ENCODE data around the gene SEC16B. TPM values are rescaled to one million over a fixed set of nuclear protein-coding genes. Genes with fewer than 3 reads are reported as not detected.

Gene SEC16B
- total RNA-seq, 4 donors from 2014 or later = 4.7 to 16.9 (median 11.9) TPM

GRCh38 chr1:177920091-177920490, 49.8 kb downstream of the SEC16B start:
- Histone ChIP-seq H3K36me3 (no peaks in the 10 kb centered on the region), H3K4me1 (no peaks in the 10 kb centered on the region)
- TF ChIP-seq POLR2A (IDR thresholded peaks at IDR 0.05) (no peak), CTCF (IDR thresholded peaks at IDR 0.05) (no peak)

GRCh38 chr1:177915641-177916040, 54.2 kb downstream of the SEC16B start:
- Histone ChIP-seq H3K27me3 (no peaks in the 10 kb centered on the region), H3K4me3 (no peak overlapping the region)
- intact Hi-C loops (cut with DNase I; ENCODE audit: low total_unique reads) = no loop called here

More at GRCh38 chr1:177920091-177920490, 49.8 kb downstream of the SEC16B start:
- intact Hi-C loops (cut with DNase I; ENCODE audit: low total_unique reads) = no loop called here
- no peak for DNase-seq
- no peak overlapping the region for H3K4me3 ChIP-seq
- no peak overlapping the region for H3K27ac ChIP-seq
- no peaks in the 10 kb centered on the region for H3K27me3 ChIP-seq
- no peaks in the 10 kb centered on the region for H3K9me3 ChIP-seq

GRCh38 chr1:177914603-177915002, 55.3 kb downstream of the SEC16B start:
- Histone ChIP-seq H3K4me3 (no peak overlapping the region), H3K9me3 (no peaks in the 10 kb centered on the region), H3K4me1 (no peaks in the 10 kb centered on the region), H3K27me3 (no peaks in the 10 kb centered on the region), H3K27ac (no peak overlapping the region), H3K36me3 (no peaks in the 10 kb centered on the region)
- intact Hi-C loops (cut with DNase I; ENCODE audit: low total_unique reads) = no loop called here
- TF ChIP-seq POLR2A (IDR thresholded peaks at IDR 0.05) (no peak), CTCF (IDR thresholded peaks at IDR 0.05) (no peak)
- no peak for DNase-seq

More at GRCh38 chr1:177915641-177916040, 54.2 kb downstream of the SEC16B start:
- no peaks in the 10 kb centered on the region for H3K4me1 ChIP-seq
- TF ChIP-seq POLR2A (IDR thresholded peaks at IDR 0.05) = no peak
- TF ChIP-seq CTCF (IDR thresholded peaks at IDR 0.05) = no peak
- H3K36me3 ChIP-seq = no peaks in the 10 kb centered on the region
- no peaks in the 10 kb centered on the region for H3K9me3 ChIP-seq
- no peak for DNase-seq
- no peak overlapping the region for H3K27ac ChIP-seq

DNA sequence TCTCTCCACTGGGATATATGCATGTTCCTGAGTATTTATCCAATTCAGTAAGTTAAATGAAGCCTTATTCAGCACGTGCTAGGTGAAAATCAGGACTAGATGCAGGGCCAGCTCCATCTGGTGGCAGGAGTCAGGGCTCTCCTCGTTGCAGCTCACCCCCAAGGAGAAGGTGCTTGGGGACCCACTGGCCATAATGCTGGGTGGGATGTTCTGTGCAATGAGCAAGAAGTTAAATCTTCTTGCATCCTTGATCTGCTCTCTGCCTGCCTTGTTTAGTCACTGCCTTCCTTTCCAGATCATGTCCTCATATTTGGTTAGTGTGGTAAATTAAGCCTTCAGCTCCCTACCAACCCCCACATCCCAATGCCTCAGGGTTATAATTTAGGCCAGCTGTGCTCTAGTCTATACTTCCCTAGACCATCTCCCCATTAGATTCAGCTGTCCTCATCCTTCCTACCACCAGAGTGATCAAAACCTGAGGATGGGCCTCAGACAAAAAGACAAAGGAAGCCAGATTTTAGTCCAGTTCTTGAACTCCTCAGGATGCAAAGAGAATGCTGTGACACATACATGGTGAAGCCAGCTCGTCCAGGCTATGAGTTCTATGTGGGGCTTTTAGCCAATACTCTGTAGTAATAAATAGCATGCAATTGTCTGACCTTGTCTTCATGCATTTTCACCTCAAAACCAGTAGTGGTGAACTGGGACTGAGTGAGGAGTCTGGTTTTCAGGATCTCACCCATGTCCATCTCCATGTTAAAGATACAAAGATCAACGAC, 55.9 kb downstream of the SEC16B start:
- no peak for TF ChIP-seq CTCF (IDR thresholded peaks at IDR 0.05)
- no peak for TF ChIP-seq POLR2A (IDR thresholded peaks at IDR 0.05)
- Histone ChIP-seq H3K27ac (no peak overlapping the region), H3K4me1 (no peaks in the 10 kb centered on the region), H3K4me3 (no peak overlapping the region), H3K9me3 (no peaks in the 10 kb centered on the region), H3K27me3 (no peaks in the 10 kb centered on the region), H3K36me3 (no peaks in the 10 kb centered on the region)
- DNase-seq = no peak
- intact Hi-C loops (cut with DNase I; ENCODE audit: low total_unique reads) = no loop called here

GRCh38 chr1:177912991-177913390, 56.9 kb downstream of the SEC16B start:
- intact Hi-C loops (cut with DNase I; ENCODE audit: low total_unique reads) = no loop called here
- no peak for TF ChIP-seq POLR2A (IDR thresholded peaks at IDR 0.05)
- no peak for TF ChIP-seq CTCF (IDR thresholded peaks at IDR 0.05)
- H3K27ac ChIP-seq = no peak overlapping the region
- no peak overlapping the region for H3K4me3 ChIP-seq
- no peak for DNase-seq
- H3K4me1 ChIP-seq = no peaks in the 10 kb centered on the region
- H3K27me3 ChIP-seq = no peaks in the 10 kb centered on the region
- no peaks in the 10 kb centered on the region for H3K9me3 ChIP-seq
- H3K36me3 ChIP-seq = no peaks in the 10 kb centered on the region
